GM19025 (cell line): Measurements from ENCODE around the gene CNOT4.
"Not testable (repeated sequence)": the region's sequence is repeated elsewhere in the genome, so short reads cannot be mapped to it uniquely, and the experiment has no call there.

Experiments used
- ATAC-seq: cut with Tn5 transposase; IDR thresholded peaks from one replicate; pipeline ENCODE4 v1.9.1; 2021; ENCODE audit warnings: mild to moderate bottlenecking, low read depth, moderate library complexity; ENCODE audit not compliant: unreplicated experiment

CNOT4 gene

DNA sequence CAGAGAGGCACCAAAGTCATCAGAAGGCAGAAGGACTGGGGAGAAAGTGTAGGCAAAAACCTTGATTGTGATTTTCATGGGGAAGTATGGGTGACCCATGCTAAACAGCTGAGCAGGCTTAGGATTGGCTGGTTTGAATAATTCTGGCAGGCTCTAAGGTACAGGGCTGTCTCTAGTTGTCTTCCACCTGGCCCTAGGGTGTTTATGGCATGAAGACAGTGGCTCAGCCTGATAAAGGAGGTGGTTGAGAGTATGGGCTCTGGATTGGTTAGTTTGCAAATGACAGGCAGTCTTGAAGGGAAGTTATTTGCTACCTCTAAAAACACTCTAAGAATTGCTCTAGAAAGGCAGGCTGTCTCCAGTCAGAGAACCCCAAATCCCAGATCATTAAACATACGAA, 176.0 kb downstream of the CNOT4 start:
- no peak for ATAC-seq

DNA sequence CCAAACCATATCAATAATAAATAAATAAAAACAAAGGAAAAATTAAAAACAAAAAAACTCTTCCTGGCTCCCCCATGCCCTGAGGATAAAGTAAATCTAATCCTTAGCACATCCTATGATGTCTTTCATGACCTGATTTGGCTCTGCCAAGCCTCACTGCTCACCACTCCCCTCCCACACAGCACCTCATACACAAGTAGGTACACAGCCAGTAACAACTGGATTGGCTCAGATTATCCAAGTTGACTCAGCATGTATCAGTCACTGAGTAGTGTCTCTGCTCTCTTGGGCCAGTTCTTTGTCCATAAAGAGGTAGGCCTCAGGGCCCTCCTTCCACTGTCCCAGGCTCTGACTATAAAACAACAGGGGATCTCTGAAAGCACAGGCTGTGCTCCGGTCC, 176.7 kb downstream of the CNOT4 start:
- no peak for ATAC-seq

DNA sequence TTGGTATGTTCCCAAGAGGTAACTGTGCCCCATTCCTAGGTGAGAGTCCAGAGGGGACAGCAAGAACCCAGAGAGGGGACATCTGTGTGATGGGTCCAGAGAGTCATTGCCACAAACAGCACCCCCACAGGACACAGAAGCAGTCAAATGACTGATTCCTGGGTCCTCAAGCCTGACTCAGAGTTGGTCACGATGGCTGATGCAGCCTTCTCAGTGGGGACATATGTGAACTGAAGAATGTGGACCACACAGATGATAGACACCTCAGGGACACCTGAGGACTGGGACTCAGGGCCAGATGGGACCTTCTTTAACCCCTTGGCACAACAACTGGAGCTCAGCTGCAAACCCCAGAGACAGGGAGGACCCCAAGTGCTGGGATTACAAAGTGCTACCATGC, 179.8 kb downstream of the CNOT4 start:
- ATAC-seq = no peak

DNA sequence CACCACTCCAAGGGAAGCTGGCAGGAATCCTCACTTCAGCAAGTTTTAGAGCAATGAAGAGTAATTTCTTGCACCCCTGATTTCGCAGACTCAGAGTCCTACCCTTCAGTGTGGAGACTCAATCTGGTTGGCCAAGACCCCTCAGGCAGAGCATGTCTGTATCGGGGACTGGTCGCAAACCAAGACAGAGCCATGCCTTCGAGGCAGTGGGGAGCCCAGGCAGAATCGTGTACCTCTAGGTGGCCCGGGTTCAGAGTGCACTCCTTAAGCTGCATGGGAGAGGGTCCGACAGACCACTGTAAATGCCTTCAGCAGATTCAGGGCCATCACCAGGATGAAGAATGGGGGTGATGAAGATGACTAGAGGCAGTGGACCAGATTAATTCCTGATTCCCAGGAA, 181.4 kb downstream of the CNOT4 start:
- no peak for ATAC-seq

DNA sequence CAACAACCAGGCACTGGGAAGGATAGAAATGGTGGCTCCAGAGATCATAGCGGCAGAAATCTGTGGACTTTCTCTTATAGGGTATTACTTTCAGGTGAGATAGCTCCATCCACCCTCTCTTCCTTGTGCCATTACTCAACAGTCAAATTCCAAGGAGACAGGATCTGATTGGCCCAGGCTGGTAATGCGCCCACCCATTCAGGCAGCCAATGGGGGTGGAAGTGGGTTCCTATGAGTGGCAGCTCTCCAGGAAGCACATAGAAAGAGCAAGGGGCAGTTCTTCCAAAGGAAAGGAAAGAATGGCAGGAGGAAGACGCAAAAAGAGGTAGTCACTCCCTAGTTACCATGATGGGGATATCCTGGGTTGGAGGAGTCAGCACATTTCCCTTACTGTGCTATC, 181.8 kb downstream of the CNOT4 start:
- no peak for ATAC-seq

DNA sequence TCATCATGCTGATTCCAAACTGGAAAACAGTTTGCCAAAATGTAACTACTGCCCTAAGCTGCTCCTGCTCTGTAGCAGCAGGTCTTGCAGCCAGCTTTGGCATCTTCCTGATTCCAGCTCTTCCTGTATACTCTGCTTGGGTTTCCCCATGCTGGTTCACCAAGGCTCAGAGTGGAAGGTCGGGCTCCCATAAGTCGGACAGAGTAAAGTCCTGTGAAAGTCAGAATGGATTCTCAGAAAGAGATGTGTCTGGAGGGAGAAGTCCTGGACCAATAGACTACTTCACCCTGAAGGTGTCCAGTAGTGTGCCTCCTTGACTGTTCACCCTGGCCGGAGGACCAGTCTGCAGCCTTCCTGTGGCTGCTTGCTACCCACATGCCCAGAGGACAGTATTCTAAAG, 182.4 kb downstream of the CNOT4 start:
- no peak for ATAC-seq

DNA sequence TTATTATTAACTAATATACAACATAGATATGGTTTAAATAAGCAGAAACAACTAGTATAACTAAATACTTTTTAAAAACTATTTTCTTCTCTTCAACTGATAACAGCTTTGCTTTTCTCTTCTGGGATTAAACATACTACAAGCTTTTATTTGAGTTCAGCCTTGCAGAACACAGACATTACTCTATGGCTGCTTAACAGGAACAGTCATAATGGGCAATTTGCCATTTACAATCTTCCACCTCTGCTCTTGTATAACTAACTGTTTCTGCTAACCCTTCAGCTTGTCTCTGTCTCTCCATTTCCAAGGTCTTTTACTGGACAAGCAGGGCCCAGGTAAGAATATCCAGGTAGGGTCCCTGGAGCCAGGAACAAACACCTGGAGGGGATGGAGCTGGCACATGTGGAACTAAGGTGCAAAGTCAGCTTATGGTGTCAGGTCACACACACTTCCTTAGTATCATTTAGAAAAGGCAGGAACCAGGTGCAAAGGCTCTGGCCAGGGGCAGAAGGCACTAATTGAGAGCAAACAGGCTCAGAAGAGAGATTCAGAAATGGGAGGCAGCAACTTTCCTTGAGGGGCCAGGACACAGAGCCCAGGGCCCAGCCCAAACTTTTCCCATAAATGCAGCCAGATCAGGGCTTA, 183.1 kb downstream of the CNOT4 start:
- no peak for ATAC-seq

DNA sequence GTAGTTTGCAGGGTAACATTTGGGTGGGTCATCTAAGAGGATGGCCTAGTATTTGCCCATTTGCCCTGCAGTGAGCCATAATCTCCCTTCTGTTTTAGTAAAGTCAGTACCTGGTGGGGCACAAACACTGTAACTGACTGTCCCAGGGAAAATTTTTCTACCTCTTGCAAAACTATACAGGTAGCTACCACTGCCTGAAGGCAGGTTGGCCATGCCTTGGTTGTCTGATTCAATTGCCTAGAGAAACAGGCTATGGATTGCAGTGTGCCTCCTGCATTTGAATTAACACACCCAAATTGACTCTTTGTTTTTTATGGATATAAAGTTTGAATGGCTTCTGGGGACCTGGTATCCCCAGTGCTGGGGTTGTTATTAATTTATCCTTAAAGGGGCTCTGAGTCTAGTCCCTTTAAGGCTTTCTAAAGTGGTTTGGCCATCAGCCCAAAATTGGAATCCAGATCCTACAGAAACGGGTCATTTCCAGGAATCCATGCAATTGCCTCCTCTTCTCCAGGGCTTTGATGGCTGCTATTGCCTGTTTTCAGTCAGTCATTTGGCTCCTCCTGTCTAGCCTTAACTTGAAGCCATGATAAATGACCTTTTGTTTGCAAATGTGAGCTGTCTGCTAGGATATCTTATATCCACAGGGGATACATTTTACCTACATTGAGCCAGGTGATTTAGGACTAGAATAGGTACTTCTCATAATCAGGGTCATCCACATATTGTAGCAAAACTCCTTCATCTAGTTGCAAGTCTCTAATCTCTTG, 187.1 kb downstream of the CNOT4 start:
- ATAC-seq = no peak

DNA sequence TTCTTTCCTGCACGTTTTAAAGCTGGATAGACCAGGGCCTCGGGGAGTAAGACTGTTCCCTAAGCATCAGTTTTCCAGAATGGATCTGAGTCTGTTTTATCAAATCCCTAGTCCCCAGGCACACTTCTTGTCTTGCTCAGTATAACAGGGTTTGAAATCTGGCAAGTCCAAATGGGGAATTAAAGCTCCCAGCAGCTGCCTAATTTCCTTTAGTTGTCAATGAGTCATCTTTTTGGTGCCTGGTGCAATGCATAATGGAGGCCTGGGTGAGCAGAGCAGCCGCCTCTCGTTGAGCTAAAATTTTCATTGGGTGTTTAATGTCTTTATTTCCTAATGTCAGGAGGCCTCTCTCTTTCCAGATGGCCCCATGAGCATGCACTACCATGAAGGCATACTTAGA, 188.3 kb downstream of the CNOT4 start:
- no peak for ATAC-seq

DNA sequence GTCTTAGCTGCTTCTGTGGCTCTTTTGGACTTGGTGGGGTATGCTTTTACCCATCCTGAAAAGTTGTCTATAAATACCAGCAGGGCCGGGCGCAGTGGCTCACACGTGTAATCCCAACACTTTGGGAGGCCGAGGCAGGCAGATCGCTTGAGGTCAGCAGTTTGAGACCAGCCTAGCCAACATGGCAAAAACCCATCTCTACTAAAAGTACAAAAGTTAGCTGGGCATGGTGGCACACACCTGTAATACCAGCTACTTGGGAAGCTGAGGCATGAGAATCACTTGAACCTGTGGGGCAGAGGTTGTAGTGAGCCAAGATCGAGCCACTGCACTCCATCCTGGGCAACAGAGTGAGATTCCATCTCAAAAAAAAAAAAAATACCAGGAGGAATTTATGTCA, 188.9 kb downstream of the CNOT4 start:
- ATAC-seq = not testable (repeated sequence)

DNA sequence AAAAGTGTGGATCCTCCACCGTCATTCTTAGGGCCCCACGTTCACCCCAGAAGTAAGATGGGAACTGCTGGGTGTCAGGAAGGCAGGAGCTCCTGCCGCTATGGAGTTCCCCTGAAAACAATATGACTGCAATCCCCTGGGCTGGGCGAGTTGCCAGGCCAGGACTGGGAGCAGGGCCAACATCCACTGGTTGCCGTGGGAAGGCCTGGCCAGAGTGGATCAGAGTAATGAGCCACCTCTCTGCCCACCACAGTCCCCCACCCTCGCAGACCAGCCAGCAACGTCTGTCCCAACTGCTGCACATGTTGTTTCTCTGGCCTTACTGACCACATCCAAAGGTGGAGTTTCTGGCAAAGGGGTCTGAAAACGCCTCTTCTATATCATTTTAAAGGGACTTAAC, 189.6 kb downstream of the CNOT4 start:
- ATAC-seq = no peak

DNA sequence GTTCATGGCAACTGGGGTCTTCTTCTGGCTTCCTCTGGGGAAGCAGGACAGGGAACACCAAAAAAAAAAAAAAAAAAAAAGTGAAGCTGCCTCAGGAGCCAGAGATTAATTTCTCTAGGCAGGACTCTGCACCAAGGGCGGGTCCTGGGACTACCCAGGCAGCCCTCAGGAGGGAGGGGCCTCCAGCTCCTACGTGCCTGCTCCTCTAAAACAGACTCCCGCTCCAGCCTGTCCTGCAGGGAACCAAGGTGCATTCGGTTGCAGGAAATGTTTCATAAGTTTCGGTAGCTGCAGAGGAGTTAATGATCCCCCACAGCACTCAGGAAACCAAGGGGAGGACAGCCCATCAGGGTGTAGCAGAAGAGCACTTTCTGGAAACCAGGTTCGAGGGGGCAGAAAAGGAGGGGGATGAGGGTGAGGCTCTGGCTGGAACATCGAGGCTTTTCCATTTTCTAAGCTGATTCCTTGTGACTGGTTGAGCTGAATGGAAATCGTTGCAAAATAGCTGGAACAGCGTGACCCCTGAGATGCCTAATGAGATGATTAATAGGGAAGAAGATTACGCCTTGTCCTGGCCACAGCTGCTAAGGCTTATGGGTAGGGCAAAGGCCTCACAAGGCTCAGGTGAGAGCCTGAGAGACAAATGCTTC, 192.1 kb downstream of the CNOT4 start:
- no peak for ATAC-seq

DNA sequence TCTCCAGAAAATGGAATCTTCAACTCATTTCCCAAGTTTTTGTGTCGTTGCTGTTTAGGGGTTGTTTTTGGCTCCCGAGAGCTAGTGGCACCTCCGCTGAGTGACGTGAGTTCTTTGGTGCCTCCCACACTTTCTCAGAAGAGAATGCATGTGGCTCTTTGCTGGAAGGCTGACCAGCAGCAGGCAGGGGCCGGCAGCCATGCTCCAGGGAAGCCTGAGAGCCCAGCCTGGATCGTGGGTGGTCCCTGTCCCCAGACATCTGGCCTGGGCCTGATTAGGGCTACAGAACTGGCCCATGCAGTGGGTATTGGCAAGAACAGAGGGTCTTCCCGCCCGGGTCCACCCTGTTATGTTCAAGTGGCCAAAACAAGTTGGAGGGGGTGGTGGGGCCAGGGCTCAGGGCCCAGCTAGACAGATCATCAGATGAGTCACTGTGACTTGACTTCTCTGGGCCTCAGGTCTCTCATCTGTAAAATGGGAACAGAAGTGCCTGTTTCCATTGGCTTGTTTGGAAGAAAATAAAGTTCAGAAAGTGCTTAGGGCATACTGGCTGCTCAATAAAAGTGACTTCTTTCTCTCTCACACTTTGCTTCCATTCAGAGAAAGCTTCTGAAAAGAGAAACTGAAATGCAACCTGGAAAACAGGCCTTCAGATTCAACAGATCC, 193.1 kb downstream of the CNOT4 start:
- no peak for ATAC-seq

DNA sequence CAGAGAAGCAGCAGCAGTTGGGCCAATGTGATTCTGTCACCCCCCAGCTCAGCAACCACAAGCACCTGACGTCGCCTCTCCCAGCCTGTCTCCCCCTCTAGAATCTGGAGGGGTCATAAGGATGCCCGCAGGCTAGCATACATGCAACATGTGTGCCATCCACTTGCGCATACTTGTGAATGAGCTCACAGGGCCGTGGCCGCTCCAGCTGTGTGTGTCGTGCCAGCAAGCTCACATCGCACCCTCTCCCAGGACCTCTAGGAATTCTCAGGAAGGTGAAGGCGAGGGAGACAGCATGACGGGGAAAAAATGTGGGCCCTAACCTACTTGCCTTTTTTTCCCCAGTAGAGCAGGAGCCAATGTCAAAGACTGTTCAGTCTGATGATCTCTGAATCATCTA, 195.9 kb downstream of the CNOT4 start:
- ATAC-seq = no peak
